Type B pancreatic cell (in vitro differentiated cells): ENCODE measurements around the gene FUT8. TPM values are rescaled to one million over a fixed set of nuclear protein-coding genes. Genes with fewer than 3 reads are reported as not detected.
"Not testable (repeated sequence)": the region's sequence is repeated elsewhere in the genome, so short reads cannot be mapped to it uniquely, and the experiment has no call there.

Experiments
- DNase-seq: peaks from one replicate; pipeline ENCODE4 v3.0.0; 2021; ENCODE audit warnings: mixed read lengths; ENCODE audit not compliant: unreplicated experiment; ENCODE audit errors: extremely low spot score
- H3K27ac Mint-ChIP-seq: 2 replicates; pipeline ENCODE4 v1.8.0; 2021; ENCODE audit warnings: mild to moderate bottlenecking, mixed read lengths
- H3K27me3 Mint-ChIP-seq: 2 replicates; pipeline ENCODE4 v1.8.0; 2021; ENCODE audit warnings: mixed read lengths
- H3K36me3 Mint-ChIP-seq: 2 replicates; pipeline ENCODE4 v1.8.0; 2021; ENCODE audit warnings: mixed read lengths
- H3K4me1 Mint-ChIP-seq: one replicate; pipeline ENCODE4 v1.8.0; 2021; ENCODE audit warnings: mixed read lengths; ENCODE audit not compliant: unreplicated experiment
- H3K4me3 Mint-ChIP-seq: 2 replicates; pipeline ENCODE4 v1.8.0; 2021; ENCODE audit warnings: mild to moderate bottlenecking, mixed read lengths
- H3K9me3 Mint-ChIP-seq: 2 replicates; pipeline ENCODE4 v1.8.0; 2021; ENCODE audit warnings: mixed read lengths
- CTCF ChIP-seq: fragments of 200-600 bp; sonication (generic); conservative IDR thresholded peaks from 2 replicates; pipeline ENCODE4 v1.5.0; 2021; ENCODE audit warnings: antibody characterized with exemption, mild to moderate bottlenecking
- total RNA-seq: library from RNA; stranded (reverse); gene quantifications from 2 replicates; pipeline ENCODE4 v1.2.1, GENCODE V29; 2021; ENCODE audit warnings: low replicate concordance

The FUT8 gene
- total RNA-seq, 1 donor from 2014 or later: 67.4 TPM

- no peaks in the 10 kb centered on the region for H3K36me3 Mint-ChIP-seq
- H3K27me3 Mint-ChIP-seq: no peaks in the 10 kb centered on the region
- no peaks in the 10 kb centered on the region for H3K4me1 Mint-ChIP-seq
These were observed 274.2 kb downstream of the FUT8 start for GRCh38 chr14:65686761-65687160.

GRCh38 chr14:65689070-65689469, 276.5 kb downstream of the FUT8 start:
- no peaks in the 10 kb centered on the region for H3K36me3 Mint-ChIP-seq
- no peaks in the 10 kb centered on the region for H3K9me3 Mint-ChIP-seq
- DNase-seq: no peak
- no peak overlapping the region for H3K4me3 Mint-ChIP-seq
- no peak overlapping the region for H3K27ac Mint-ChIP-seq
- TF ChIP-seq CTCF: no peak
- H3K4me1 Mint-ChIP-seq: no peaks in the 10 kb centered on the region
- H3K27me3 Mint-ChIP-seq: no peaks in the 10 kb centered on the region

More at GRCh38 chr14:65686761-65687160, 274.2 kb downstream of the FUT8 start:
- H3K27ac Mint-ChIP-seq: no peak overlapping the region
- H3K4me3 Mint-ChIP-seq: no peak overlapping the region
- no peak for DNase-seq
- no peak for TF ChIP-seq CTCF
- no peaks in the 10 kb centered on the region for H3K9me3 Mint-ChIP-seq

GRCh38 chr14:65692566-65692965, 280.0 kb downstream of the FUT8 start:
- not testable (repeated sequence) for H3K4me3 Mint-ChIP-seq, H3K27me3 Mint-ChIP-seq, H3K36me3 Mint-ChIP-seq, H3K4me1 Mint-ChIP-seq, H3K27ac Mint-ChIP-seq, H3K9me3 Mint-ChIP-seq, DNase-seq

GRCh38 chr14:65696801-65697200, 284.3 kb downstream of the FUT8 start:
- Mint-ChIP-seq H3K9me3 (no peaks in the 10 kb centered on the region), H3K4me3 (no peak overlapping the region), H3K27ac (no peak overlapping the region), H3K36me3 (no peaks in the 10 kb centered on the region), H3K4me1 (no peaks in the 10 kb centered on the region), H3K27me3 (no peaks in the 10 kb centered on the region)
- DNase-seq: no peak
- no peak for TF ChIP-seq CTCF

- Mint-ChIP-seq H3K9me3 (no peaks in the 10 kb centered on the region), H3K4me1 (no peaks in the 10 kb centered on the region), H3K4me3 (no peak overlapping the region), H3K27ac (no peak overlapping the region), H3K36me3 (peaks cover 4% of the 10 kb centered on the region), H3K27me3 (no peaks in the 10 kb centered on the region)
- TF ChIP-seq CTCF: no peak
- DNase-seq: no peak
These were observed 291.0 kb downstream of the FUT8 start for GRCh38 chr14:65703521-65703920.

- Mint-ChIP-seq H3K4me3 (no peak overlapping the region), H3K4me1 (no peaks in the 10 kb centered on the region), H3K9me3 (no peaks in the 10 kb centered on the region), H3K27ac (no peak overlapping the region), H3K27me3 (no peaks in the 10 kb centered on the region), H3K36me3 (peaks cover 4% of the 10 kb centered on the region)
- DNase-seq: no peak
- no peak for TF ChIP-seq CTCF
These were observed 291.5 kb downstream of the FUT8 start for GRCh38 chr14:65703996-65704395.
